Jurkat, Clone E6-1 (cell line): ENCODE data around the gene LLPH.

ENCODE experiments used
- DNase-seq: peaks from one replicate; pipeline ENCODE4 v3.0.0-alpha.2; 2011; ENCODE audit warnings: low read depth, low spot score
- H3K4me3 ChIP-seq: 2 replicates; pipeline ENCODE4 v1.5.1; 2011; ENCODE audit warnings: mild to moderate bottlenecking, low read length, control low read depth, moderate library complexity

LLPH gene

DNA sequence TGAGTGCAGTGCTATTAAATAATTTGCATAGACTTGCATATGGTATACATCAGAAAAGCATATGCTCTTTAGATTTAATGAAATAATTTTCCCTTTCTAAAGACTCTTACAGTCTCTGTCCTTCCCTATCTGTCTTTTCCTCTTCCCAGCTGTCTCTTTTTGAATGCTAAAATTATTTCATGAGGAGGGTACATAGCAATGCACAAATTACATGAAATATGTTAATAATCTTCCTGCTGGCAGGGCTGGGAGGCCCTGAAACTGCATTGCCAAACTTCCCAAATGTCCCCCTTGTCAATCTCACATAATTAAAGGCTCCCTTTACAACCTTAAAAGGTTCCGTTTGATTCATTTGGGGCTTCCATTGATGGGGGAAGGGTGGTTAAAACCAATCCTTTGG lies 22.2 kb downstream of the LLPH start:
- DNase-seq: no peak
- H3K4me3 ChIP-seq: no peak overlapping the region

DNA sequence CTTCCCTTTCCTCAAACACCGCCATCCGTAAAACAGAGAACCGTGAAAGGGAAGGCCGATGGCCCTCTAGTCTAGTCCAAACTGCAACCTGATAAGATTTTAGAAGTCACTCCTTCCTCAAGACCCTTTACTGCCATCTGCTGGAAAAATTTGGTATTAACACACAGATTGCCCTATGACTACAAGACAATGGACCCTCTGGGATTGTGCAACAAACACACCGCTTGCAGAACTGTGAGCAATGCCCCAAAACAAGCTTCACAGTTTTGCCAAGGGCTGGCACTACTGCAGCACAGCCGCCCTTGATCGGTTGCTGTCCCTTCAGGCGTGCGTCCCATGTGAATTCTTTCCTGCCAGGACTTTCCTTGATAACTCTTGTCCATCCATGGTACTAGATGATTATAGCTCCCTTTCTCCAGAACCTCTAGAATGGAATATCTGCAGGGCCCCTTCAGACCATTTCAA lies 23.1 kb downstream of the LLPH start:
- no peak overlapping the region for H3K4me3 ChIP-seq
- peak; percentile 85 for DNase-seq

DNA sequence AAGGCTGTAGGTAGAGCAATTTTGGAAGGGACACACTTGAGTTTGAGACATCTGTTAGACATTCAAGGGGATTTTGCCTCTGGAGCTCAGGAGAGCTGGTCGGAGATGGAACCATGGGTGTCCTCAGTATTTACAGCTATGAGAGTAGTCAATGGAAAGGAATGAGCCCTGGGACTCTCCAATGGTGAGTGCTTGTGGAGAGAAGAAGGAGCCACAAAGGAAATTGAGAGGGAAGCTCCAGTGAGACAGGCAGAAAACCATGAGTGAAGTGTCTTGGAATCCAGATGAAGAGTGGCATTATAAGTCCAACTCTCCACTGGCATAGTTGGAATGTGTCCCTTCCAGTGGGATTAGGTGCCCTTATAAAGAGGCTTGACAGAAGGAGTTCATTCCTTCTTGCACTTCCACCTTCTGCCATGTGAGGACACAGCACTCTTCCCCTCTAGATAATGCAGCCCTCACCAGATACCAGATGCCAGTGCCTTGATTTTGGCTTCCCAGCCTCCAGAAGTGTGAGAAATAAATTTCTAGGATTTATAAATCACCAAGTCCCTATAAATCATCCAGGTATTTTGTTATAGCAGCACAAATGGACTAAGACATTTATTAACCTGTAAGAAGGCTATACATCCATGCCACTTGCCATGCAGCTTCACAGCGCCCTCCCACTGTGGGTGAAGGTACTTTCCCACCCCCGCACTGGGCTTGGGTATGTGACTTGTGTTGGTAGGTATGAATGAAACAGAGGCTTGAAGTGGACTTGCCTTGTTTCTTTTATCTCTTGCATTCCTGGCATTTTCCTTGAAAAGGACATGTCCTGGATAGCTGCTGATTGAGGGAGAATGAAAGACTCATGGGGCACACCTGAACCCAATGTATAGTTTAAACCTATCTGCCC lies 27.3 kb downstream of the LLPH start:
- DNase-seq: no peak
- no peak overlapping the region for H3K4me3 ChIP-seq

DNA sequence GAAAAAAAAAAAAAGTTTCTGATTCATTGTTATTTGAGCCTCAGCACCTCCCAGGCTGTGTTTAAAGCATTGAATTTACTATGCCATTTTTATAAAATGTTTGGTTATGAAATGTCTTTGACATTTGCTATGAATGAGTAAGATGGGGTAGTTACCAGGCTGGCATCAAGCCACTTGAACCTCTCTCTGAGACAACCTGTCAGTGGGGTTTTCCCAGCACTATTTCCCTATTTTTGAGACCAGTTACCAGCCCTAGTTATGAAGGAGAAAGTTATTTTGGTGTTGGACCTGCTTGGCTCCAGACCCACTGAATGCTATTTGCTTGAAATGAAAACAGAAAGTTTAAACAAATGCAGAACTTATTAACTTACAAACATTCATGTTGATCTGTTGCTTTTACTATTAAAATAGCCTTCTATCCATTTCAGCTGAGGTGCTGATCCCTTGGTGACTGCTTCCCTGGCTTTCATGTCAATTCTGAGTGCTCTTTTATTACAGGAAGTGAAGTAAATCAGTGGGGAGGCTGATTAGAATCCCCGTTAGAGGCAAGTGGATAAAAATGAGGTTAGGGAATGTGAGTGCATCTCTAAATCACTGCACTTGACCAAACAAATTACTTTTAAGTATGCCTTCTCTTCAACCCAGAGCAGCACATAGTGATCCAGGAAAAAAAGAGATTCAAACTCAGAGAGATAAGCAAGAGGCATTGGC lies 37.8 kb downstream of the LLPH start:
- no peak for DNase-seq
- H3K4me3 ChIP-seq: no peak overlapping the region

DNA sequence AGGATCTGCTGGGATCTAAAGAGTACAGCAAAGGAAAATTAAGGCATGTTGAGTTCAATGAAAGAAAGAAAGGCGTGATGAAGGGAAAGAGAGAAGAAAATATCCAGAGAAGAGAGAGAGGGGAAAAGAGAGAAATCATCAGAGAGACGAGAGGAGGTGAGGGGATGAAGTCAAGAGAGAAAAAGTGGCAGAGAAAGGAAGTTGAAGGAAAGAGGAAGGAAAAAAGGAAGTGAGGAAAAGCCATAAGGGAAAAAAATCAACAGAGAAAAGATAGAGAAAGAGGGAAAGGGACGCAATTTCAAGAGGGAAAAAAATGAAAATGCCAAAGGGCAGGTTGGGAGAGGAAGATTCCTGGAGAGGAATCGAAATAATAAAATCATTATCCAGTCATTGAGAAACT lies 40.4 kb downstream of the LLPH start:
- DNase-seq: no peak

DNA sequence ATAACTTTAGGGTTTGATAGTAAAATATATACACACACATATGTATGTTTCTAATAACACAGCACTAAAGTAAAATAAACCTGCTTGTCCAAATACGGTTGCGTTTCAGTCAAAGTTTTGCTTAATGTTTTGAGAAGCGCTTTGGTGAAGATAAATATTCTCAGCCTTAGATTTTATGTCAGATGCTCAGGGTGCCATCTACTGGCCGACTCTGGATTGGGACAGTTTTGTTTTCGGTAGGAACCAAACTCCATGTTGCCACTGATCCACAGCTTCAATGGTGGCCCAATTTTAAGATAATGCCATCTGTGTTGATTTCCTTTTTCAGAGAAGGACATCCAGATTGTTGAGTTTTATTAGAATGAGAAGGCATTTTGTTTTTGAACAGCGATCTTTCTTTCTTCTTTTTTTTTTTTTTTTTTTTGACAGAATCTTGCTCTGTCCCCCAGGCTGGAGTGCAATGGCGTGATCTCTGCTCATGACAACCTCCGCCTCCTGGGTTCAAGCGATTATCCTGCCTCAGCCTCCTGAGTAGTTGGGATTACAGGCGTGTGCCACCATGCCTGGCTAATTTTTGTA lies 43.1 kb downstream of the LLPH start:
- H3K4me3 ChIP-seq: no peak overlapping the region
- peak; percentile 47 for DNase-seq

More for the DNA sequence above, 40.4 kb downstream of the LLPH start:
- H3K4me3 ChIP-seq: no peak overlapping the region

DNA sequence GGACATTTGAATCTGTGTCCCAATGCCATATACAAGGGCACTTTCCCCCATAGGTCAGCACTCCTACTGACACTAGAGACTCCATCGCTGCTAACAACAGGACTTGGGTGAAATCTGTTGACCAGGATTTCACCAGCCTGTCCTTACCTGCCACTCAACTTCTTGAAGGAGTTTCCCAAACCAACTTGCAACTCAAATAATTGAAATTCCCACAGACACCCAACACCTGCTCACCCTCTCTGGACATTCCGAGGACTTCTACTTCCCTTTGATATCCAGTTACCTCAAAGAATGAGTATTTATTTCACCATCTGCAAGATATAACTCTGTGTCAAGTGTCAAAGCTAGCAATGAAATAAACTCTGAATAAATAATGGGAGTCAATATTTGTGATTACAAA lies 44.6 kb downstream of the LLPH start:
- no peak overlapping the region for H3K4me3 ChIP-seq
- no peak for DNase-seq

DNA sequence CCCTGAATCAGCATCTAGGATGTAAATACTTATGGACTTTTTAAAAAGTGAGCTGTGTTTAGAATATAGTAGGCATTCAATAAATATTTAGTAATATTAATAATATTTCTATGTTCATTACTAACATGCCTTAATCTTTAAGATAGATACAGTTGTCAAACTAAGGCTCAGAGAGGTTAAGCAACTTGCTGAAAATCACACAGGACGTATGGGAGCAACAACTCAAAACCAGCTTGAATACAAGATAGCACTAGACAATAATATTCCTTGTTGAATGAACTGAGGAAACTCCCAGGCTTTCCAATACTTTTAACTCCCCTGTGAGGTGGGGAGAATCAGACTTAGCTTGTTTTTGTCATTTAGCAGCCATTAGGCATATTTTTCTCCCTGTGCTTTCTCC lies 45.3 kb downstream of the LLPH start:
- no peak overlapping the region for H3K4me3 ChIP-seq

DNA sequence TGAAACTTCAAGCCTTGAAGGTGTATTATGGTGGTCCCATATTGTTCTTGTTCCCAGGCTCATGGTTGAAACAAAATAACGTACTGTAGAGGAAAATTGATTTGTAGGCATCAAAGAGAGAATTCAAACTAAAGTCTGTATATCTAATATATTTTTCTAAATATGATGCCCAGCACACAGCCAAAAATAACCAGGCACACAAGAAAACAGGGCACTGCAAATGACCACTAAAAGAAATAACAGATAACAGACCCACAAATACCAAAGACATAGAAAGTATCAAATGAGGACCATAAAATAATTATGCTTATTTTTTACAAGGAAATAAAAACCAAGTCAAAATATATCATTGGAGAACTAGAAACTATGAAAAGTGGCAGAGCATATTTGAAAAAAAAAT lies 46.8 kb downstream of the LLPH start:
- H3K4me3 ChIP-seq: no peak overlapping the region
- no peak for DNase-seq

More for the DNA sequence above, 45.3 kb downstream of the LLPH start:
- DNase-seq: no peak

DNA sequence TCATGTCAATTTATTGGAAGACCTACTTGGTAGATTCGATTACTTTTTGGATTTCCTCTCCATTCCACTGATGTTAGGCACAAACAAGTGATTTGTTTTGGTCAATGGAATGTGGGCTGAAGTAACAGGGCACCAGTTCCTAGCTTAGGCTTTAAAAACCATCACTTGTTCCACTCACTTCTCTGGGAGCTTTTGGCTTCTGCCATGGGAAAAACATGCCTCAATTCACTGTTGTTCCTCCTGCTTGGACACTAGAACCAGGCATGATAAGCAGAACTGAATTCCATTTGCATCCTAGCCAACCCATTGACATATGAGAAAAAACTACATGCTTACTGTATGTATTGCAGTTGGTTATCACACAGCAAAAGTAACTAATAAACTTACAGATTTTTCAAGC lies 47.8 kb downstream of the LLPH start:
- DNase-seq: no peak
- no peak overlapping the region for H3K4me3 ChIP-seq

DNA sequence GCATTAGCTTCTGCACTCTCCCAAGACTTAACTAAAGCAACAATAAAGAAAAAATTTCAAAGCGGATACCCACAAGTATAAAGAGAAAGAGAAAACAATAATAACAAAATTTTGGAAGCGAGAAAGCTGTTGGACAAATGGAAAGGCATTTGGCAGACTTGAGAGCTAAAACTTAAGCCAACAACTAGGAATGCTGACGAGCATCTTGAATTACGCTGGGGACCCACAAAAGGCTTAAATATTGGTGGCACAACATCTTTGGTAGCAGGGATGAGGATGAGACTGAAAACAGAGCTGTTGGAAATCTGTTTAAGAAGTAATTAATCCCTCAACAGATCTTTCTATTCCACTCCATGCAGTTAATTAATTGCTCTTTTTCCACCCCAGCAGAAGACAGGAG lies 49.8 kb downstream of the LLPH start:
- no peak for DNase-seq

DNA sequence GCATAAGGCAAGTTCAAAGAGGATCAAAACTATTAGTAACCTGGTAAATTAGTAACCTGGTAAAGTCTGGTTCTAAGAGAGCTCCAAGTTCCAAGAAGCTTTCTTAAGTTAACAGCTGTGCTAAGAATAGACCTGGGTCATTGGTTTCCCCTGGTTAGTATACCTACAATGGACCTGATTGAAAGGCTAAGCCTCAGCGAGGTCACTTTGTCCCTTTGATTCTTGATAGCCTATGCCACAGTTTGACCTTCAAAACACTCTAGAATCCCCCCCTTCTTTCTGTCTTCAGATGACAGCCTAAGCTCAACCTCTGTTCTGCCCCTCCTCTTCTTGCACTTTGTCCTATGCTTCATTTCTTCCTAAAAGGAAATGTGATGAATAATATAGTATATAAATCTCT lies 53.0 kb downstream of the LLPH start:
- no peak overlapping the region for H3K4me3 ChIP-seq

More for the DNA sequence above, 49.8 kb downstream of the LLPH start:
- no peak overlapping the region for H3K4me3 ChIP-seq

DNA sequence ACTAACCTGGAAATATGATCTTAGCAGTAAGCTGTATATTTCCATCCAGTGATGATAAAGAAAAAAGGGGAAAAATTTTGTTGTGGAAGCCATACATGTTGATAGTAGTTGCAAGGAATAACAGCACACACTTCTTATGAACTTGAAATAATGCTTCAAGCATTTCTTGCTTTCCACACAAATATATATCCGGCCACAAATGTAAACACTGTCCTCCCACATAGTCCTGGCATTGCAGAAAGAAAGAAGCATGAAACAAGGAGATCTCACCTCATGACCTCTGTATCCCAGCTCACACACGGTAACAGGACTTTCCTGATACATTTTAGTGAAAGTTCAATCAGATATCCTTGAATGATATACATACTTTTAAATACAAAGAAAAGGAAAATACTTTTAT lies 56.0 kb downstream of the LLPH start:
- H3K4me3 ChIP-seq: no peak overlapping the region
- no peak for DNase-seq

More for the DNA sequence above, 53.0 kb downstream of the LLPH start:
- no peak for DNase-seq

DNA sequence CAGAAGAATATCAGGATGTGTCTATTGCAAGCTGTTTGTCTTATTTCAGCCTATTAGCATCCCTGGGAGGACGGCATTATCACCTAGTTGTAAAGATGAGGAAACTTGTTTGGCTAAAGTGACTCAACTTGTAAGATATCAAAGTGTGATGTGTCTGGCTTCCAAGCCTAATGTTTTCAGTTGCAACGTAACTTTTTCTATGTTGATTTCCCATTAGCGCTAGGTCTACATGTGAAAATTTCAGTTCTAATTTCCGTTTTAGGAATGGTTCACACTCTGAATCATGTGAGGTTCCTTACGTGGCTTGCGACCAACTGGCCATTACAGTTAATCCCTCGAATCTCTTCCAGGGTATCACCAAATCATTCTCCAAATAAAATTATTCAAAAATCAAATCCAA lies 58.0 kb downstream of the LLPH start:
- no peak for DNase-seq
- no peak overlapping the region for H3K4me3 ChIP-seq

DNA sequence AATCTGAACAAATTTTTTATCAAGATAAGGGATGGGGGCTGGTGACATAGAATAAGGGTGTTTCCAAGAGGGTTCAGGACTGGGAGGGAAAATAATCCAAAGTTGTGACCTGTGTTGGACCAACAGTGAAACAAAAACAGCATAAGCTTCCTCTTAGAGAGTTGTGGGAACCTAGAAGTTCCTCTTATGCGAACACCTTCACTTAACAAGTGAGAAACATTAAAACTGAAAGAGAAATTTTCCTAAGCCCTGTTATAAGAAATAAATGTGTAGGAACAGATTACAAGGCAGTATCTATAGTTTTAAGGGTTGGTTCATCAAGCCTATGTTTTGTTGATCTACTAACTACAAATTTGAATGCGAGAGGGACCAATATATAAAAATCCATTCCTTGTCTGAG lies 58.4 kb downstream of the LLPH start:
- DNase-seq: no peak
- no peak overlapping the region for H3K4me3 ChIP-seq

DNA sequence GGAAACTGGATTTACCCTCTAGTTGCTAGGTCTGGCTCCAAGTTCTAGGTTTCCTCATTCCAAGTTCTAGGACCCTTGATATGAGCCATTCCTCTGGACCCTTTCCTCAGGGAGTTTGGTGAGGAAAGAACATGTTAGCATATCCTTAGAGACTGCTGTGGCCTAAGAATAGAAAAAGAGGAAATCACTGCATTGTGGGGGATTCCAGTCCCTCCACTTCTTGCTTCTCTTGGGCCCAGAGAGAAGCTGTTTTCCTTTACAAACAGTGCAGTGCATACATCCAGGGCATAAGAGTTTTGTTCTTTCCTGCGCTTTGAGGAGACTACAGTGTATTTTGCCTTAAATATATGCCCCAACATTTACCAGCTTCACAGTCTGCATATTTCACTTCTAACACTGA lies 59.0 kb downstream of the LLPH start:
- no peak overlapping the region for H3K4me3 ChIP-seq
- no peak for DNase-seq

DNA sequence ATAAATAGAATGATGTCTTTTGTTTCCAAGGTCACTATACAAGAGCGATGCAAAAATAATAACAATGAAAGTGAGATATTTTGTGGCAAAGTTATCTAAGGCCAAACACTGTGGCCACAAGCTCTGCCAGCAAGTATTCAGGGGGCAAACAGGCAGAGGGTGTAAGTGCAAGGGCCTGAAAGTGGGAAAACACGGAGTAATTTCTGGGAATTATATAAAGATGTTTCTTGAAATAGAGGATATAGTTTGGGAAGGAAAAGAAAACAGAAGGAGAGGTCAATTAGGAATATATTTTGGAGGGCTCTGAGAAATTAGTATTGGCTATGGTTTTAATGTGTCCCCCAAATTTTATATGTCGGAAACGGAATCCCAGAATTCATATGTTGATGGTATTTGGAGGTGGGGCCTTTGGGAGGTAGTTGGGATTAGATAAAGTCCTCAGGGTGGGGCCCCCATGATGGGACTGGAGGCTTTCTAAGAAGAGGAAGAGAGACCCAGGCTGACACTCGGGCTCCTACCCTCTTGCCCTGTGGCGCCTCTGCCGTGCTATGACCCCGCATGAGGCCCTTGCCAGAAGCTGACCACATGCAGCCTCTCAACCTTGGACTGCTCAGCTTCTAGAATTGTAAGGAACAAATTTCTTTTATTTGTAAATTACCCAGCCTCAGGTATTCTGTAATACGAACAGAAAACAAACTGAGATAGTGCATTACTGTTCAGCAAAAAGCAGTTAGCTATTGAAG lies 60.0 kb downstream of the LLPH start:
- no peak for DNase-seq
- no peak overlapping the region for H3K4me3 ChIP-seq

DNA sequence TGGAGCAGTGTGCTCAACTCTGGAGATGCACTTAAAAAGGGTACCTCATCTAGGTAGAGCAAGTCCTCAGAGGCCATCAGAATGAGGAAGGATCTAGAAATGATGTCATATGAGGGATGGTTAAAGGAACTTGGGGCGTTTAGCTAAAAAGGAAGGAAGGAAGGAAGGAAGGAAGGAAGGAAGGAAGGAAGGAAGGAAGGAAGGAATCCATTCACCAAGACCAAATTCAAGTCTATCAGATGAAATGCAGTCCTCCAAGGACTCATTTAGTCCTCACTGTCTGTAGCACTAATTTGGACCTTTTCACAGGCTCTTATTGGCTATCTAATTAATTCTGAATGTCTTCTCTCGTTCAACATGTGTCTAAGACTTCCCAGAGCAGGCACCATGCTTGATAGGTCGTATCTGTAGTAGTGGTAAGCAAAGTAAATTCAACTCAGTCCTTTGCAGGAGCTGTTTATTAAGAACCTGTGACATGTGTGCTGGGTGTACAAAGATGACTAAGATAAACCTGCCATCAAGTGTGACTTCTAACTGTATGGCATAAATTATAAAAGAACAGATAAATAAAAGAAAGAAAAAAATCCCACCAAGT lies 63.5 kb downstream of the LLPH start:
- no peak overlapping the region for H3K4me3 ChIP-seq
- DNase-seq: no peak
